Kidney (tissue), 14 donors: ENCODE data around the gene ORAI1. TPM values are rescaled to one million over a fixed set of nuclear protein-coding genes. Genes with fewer than 3 reads are reported as not detected.
A peak's percentile ranks its signal among the peaks of the same experiment; 100 is the strongest.

Experiments used
- DNase-seq, 5 donors: peaks; one replicate each; pipeline ENCODE4 v3.0.0-alpha.2; 2013 to 2020
- FAIRE-seq: peaks from 2 replicates; lab custom pipeline; 2012; peaks lifted over from hg19 to GRCh38; lab: Jason Lieb, UNC
- H3K27ac ChIP-seq, 2 donors: one replicate each; pipeline ENCODE4 v1.7.0; 2013; ENCODE audit warnings: low read depth in 2 of 2, low read length in 2 of 2, inconsistent platforms in 1 of 2
- H3K27me3 ChIP-seq: one replicate; pipeline ENCODE4 v1.7.1; 2013; ENCODE audit warnings: low read length, inconsistent platforms; ENCODE audit not compliant: control insufficient read depth, insufficient read depth
- H3K36me3 ChIP-seq, 3 donors: one replicate each; pipeline versions ENCODE4 v1.7.0 to v1.7.1; 2013; ENCODE audit warnings: low read length in 3 of 3, control low read depth in 1 of 3, inconsistent platforms in 1 of 3; ENCODE audit not compliant: insufficient read depth in 3 of 3, control insufficient read depth in 2 of 3
- H3K4me1 ChIP-seq, 3 donors: one replicate each; pipeline versions ENCODE4 v1.7.0 to v1.7.1; 2013; ENCODE audit warnings: low read length in 3 of 3, inconsistent platforms in 1 of 3, low read depth in 1 of 3; ENCODE audit not compliant: control insufficient read depth in 2 of 3, insufficient read depth in 2 of 3
- H3K4me3 ChIP-seq, 3 donors: one replicate each; pipeline versions ENCODE4 v1.7.0 to v1.8.1; 2013; ENCODE audit warnings: low read length in 3 of 3, control low read depth in 1 of 3, inconsistent platforms in 1 of 3
- H3K9ac ChIP-seq, 3 donors: one replicate each; pipeline versions ENCODE4 v1.7.0 to v1.7.1; 2013; ENCODE audit warnings: low read length in 3 of 3, control low read depth in 1 of 3, inconsistent platforms in 1 of 3
- H3K9me3 ChIP-seq, 3 donors: one replicate each; pipeline versions ENCODE4 v1.7.0 to v1.7.1; 2013; ENCODE audit warnings: low read length in 3 of 3, control low read depth in 1 of 3, inconsistent platforms in 1 of 3; ENCODE audit not compliant: control insufficient read depth in 2 of 3, insufficient read depth in 1 of 3
- CTCF ChIP-seq: IDR thresholded peaks from 3 replicates; pipeline ENCODE4 v1.5.1; 2012; ENCODE audit warnings: mild to moderate bottlenecking, moderate library complexity, borderline replicate concordance; ENCODE audit not compliant: insufficient read depth; ENCODE audit errors: extremely low read depth
- intact Hi-C: fragments of 100-400 bp; cut with DNase I; formaldehyde crosslinking; loops from one replicate; pipeline ENCODE4 v1.11.1; 2022
- polyA plus RNA-seq: library from polyadenylated mRNA; stranded (reverse); fragments of 350-450 nt; fragmentation: Illumina TruSeq; extraction: RNeasy Lipid Tissue Mini Kit (QIAGEN cat#74804); gene quantifications from one replicate; pipeline ENCODE4 v1.2.3, GENCODE V29; 2014; ENCODE audit warnings: low read depth, low replicate concordance; ENCODE audit not compliant: insufficient read depth
- total RNA-seq: library from RNA; stranded (reverse); fragmentation: NEBNext Ultra II Directional; extraction: Animal tissue kit (Norgen Biotek cat#: 25700); gene quantifications from one replicate; pipeline ENCODE4 v1.2.1, GENCODE V29; 2021
- donor health status: control.
- donor health status: control.
- donor health status: control.
- donor health status: control.
- donor health status: control.
- donor health status: DM: yes; HTN: yes; CAD: no.
- donor health status: Normal renal cell carcinoma (clear cell type).

ORAI1 gene
- total and polyA plus RNA-seq, 2 donors from 2014 or later = 16.5 to 18.2 TPM

GRCh38 chr12:121626853-121627640 is 717 bp downstream of the ORAI1 start:
- no peak for TF ChIP-seq CTCF
- Histone ChIP-seq H3K27me3 (no peaks in the 10 kb centered on the region), H3K9me3 (no peaks in the 10 kb centered on the region), H3K4me1 (peaks cover 0 to 19% (median 7%) of the 10 kb centered on the region in 3 donors), H3K9ac (peak overlapping the region; percentile 17 to 65 (median 29)), H3K4me3 (peak overlapping the region; percentile 56 to 74 (median 63)), H3K27ac (peak overlapping the region; percentile 88 to 91), H3K36me3 (no peaks in the 10 kb centered on the region)
- intact Hi-C loops = no loop called here
- FAIRE-seq (no peak), DNase-seq (peak; percentile 75 to 91 (median 84))

DNA sequence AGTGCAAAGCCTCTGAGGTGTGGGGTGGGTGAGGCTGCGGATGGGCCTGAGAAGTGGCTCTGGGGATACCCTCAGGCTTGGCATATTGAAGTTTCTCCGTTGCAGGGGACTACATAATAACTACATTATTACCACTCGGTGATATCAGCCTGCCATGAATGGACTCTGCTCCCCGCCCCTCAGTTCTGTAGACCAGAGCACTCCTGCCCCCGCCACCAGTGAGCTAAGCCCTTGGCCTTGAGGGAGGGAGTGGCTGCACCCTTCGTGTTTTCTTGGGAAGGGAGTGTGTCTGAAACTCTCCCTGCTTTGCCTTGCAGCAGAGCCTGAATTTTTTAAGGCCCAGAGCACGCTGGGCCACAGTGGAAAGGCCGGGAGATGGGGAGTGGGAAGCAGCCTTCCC is 1.7 kb downstream of the ORAI1 start:
- Histone ChIP-seq H3K27me3 (no peaks in the 10 kb centered on the region), H3K4me3 (peak overlapping the region in 2 of 3 donors; percentile 14 to 56), H3K9ac (peak overlapping the region in 1 of 3 donors; percentile 17), H3K27ac (no peak overlapping the region), H3K36me3 (no peaks in the 10 kb centered on the region), H3K4me1 (peaks cover 0 to 26% (median 12%) of the 10 kb centered on the region in 3 donors), H3K9me3 (no peaks in the 10 kb centered on the region)
- FAIRE-seq = no peak
- intact Hi-C loops = no loop called here
- DNase-seq = peak in 1 of 5 donors; percentile 41
- TF ChIP-seq CTCF = no peak

DNA sequence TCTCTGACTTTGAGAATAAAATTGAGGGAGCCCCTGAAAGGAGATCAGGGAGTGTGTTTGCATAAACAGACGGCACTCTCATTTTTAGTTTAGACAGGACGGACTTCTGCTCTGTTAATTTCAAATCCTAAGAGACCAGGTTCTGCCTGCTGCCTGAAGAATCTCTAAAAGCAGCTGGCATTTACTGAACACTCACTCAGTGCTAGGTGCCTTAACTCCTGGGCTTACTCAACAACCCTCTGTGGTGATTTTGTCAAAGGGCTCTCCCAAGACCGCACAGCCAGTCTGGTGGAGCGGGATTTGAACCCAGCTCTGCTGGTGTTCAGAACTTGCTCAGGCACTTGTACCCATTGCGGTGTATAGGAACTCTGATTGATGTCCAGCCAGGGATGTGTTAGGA is 2.2 kb downstream of the ORAI1 start:
- Histone ChIP-seq H3K9me3 (no peaks in the 10 kb centered on the region), H3K36me3 (no peaks in the 10 kb centered on the region), H3K4me1 (peaks cover 0 to 27% (median 12%) of the 10 kb centered on the region in 3 donors), H3K27ac (no peak overlapping the region), H3K9ac (no peak overlapping the region), H3K4me3 (no peak overlapping the region), H3K27me3 (no peaks in the 10 kb centered on the region)
- FAIRE-seq (no peak), DNase-seq (no peak)
- intact Hi-C loops = no loop called here
- TF ChIP-seq CTCF = no peak
